Hepatocyte (in vitro differentiated cells): ENCODE results near the gene NME7. TPM values are rescaled to one million over a fixed set of nuclear protein-coding genes. Genes with fewer than 3 reads are reported as not detected.
"Not testable (repeated sequence)": the region's sequence is repeated elsewhere in the genome, so short reads cannot be mapped to it uniquely, and the experiment has no call there.

Experiments
- DNase-seq: peaks from one replicate; pipeline ENCODE4 v3.0.0-alpha.2; 2016; ENCODE audit warnings: low spot score
- H2AFZ ChIP-seq: fragments of 200-600 bp; sonication (generic); 2 replicates; pipeline ENCODE4 v1.6.0; 2016; ENCODE audit warnings: antibody characterized with exemption, mild to moderate bottlenecking
- H3K27ac ChIP-seq: fragments of 200-600 bp; sonication (generic); 2 replicates; pipeline ENCODE4 v1.5.1; 2016; ENCODE audit warnings: mild to moderate bottlenecking
- H3K27me3 ChIP-seq: fragments of 200-600 bp; sonication (generic); 2 replicates; pipeline ENCODE4 v1.6.1; 2016
- H3K36me3 ChIP-seq: fragments of 200-600 bp; sonication (generic); replicated peaks from 2 replicates; pipeline ENCODE4 v1.5.1; 2016; ENCODE audit warnings: low read depth; ENCODE audit not compliant: insufficient read depth
- H3K4me1 ChIP-seq: fragments of 200-600 bp; sonication (generic); 2 replicates; pipeline ENCODE4 v1.5.1; 2016; ENCODE audit warnings: mild to moderate bottlenecking, moderate library complexity; ENCODE audit not compliant: insufficient read depth
- H3K4me2 ChIP-seq: fragments of 200-600 bp; sonication (generic); 2 replicates; pipeline ENCODE4 v1.6.0; 2016
- H3K4me3 ChIP-seq: fragments of 200-600 bp; sonication (generic); 2 replicates; pipeline ENCODE4 v1.5.1; 2016; ENCODE audit warnings: mild to moderate bottlenecking
- H3K79me2 ChIP-seq: fragments of 200-600 bp; sonication (generic); 2 replicates; pipeline ENCODE4 v1.6.0; 2017; ENCODE audit warnings: mild to moderate bottlenecking
- H3K9me2 ChIP-seq: fragments of 200-600 bp; sonication (generic); replicated peaks from 2 replicates; pipeline ENCODE4 v1.6.0; 2017; ENCODE audit warnings: mild to moderate bottlenecking; ENCODE audit not compliant: insufficient read depth
- H3K9me3 ChIP-seq: fragments of 200-600 bp; sonication (generic); 2 replicates; pipeline ENCODE4 v1.5.1; 2016; ENCODE audit warnings: low read depth, mild to moderate bottlenecking
- H4K20me1 ChIP-seq: fragments of 200-600 bp; sonication (generic); 2 replicates; pipeline ENCODE4 v1.6.0; 2016; ENCODE audit warnings: mild to moderate bottlenecking; ENCODE audit not compliant: insufficient read depth, poor library complexity, severe bottlenecking
- EZH2 ChIP-seq: fragments of 200-600 bp; sonication (generic); IDR thresholded peaks from 2 replicates; pipeline ENCODE4 v1.6.1; 2016; ENCODE audit warnings: antibody characterized with exemption, mild to moderate bottlenecking, borderline replicate concordance
- EZH2phosphoT487 ChIP-seq: fragments of 200-600 bp; sonication (generic); IDR thresholded peaks from one replicate; pipeline ENCODE4 v1.6.1; 2018; ENCODE audit warnings: antibody characterized with exemption, mild to moderate bottlenecking, low read depth, moderate library complexity; ENCODE audit not compliant: unreplicated experiment, severe bottlenecking
- WGBS: methylation state at CpG from one replicate; pipeline ENCODE4 v1.1.6; 2016; ENCODE audit warnings: low lambda C conversion rate; ENCODE audit errors: missing lambda C conversion rate; 5-methylcytosine and 5-hydroxymethylcytosine counted together
- polyA plus RNA-seq: library from polyadenylated mRNA; unstranded; fragments of >200 nt; fragmentation: Nextera tagmentation; extraction: Ambion mirVana; gene quantifications from 2 replicates; pipeline ENCODE4 v1.2.1, GENCODE V29; 2016
- total RNA-seq: library from RNA; depleted of rRNA; stranded (reverse); fragments of >200 nt; gene quantifications from 2 replicates; pipeline ENCODE4 v1.2.3, GENCODE V29; 2014
- TF ChIP-seq, protein P1 (sequence below): fragments of 200-600 bp; sonication (generic); IDR thresholded peaks from 2 replicates; pipeline ENCODE4 v1.5.1; 2016; ENCODE audit warnings: antibody characterized with exemption, mild to moderate bottlenecking; ENCODE audit not compliant: poor library complexity

The NME7 gene
- total and polyA plus RNA-seq, 2 experiments from 2014 or later = 13.7 to 76.5 TPM

DNA sequence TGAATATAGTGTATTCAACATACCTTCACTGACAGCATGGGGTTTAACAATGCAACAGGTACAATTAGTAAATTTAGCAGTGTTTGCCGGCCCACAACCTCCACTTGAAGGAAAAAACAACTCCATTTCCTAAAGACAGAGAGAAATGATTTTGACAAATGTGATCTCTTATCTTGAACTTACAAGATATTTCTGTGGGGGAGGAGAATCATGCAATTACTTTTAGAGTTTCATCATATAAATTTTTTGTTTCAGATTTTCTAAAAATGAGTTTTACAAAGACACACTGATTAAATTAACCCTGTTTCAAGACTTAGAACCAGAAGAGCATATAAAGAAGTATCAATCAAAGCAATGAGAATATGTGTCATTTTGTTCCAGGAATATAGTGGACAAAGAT is 80.3 kb downstream of the NME7 start:
- H3K9me3 ChIP-seq = no peaks in the 10 kb centered on the region
- H3K36me3 ChIP-seq = no peaks in the 10 kb centered on the region
- TF ChIP-seq EZH2 (no peak), EZH2phosphoT487 (no peak)
- TF ChIP-seq, protein P1, sequence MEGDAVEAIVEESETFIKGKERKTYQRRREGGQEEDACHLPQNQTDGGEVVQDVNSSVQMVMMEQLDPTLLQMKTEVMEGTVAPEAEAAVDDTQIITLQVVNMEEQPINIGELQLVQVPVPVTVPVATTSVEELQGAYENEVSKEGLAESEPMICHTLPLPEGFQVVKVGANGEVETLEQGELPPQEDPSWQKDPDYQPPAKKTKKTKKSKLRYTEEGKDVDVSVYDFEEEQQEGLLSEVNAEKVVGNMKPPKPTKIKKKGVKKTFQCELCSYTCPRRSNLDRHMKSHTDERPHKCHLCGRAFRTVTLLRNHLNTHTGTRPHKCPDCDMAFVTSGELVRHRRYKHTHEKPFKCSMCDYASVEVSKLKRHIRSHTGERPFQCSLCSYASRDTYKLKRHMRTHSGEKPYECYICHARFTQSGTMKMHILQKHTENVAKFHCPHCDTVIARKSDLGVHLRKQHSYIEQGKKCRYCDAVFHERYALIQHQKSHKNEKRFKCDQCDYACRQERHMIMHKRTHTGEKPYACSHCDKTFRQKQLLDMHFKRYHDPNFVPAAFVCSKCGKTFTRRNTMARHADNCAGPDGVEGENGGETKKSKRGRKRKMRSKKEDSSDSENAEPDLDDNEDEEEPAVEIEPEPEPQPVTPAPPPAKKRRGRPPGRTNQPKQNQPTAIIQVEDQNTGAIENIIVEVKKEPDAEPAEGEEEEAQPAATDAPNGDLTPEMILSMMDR = no peak
- H3K4me2 ChIP-seq = no peak overlapping the region
- no peaks in the 10 kb centered on the region for H3K79me2 ChIP-seq
- H3K9me2 ChIP-seq = no peaks in the 10 kb centered on the region
- H2AFZ ChIP-seq = no peak overlapping the region
- no peaks in the 10 kb centered on the region for H4K20me1 ChIP-seq
- H3K27me3 ChIP-seq = no peaks in the 10 kb centered on the region
- WGBS = 70% methylated on average over 1 of the region's 1 CpG
- no peak for DNase-seq
- H3K4me1 ChIP-seq = no peaks in the 10 kb centered on the region
- H3K27ac ChIP-seq = no peak overlapping the region
- no peak overlapping the region for H3K4me3 ChIP-seq

DNA sequence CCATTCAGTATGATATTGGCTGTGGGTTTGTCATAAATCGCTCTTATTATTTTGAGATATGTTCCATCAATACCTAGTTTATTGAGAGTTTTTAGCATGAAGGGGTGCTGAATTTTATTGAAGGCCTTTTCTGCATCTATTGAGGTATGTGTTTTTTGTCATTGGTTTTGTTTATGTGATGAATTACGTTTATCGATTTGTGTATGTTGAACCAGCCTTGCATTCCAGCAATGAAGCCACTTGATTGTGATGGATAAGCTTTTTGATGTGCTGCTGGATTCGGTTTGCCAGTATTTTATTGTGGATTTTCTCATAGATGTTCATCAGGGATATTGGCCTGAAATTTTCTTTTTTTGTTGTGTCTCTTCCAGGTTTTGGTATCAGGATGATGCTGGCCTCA is 86.0 kb downstream of the NME7 start:
- H3K4me2 ChIP-seq, H3K9me3 ChIP-seq, H3K4me3 ChIP-seq, H3K36me3 ChIP-seq, DNase-seq, H2AFZ ChIP-seq, H4K20me1 ChIP-seq, H3K27ac ChIP-seq, H3K79me2 ChIP-seq, H3K4me1 ChIP-seq, H3K27me3 ChIP-seq, H3K9me2 ChIP-seq: not testable (repeated sequence)
- WGBS = 97% methylated on average over 4 of the region's 4 CpGs

DNA sequence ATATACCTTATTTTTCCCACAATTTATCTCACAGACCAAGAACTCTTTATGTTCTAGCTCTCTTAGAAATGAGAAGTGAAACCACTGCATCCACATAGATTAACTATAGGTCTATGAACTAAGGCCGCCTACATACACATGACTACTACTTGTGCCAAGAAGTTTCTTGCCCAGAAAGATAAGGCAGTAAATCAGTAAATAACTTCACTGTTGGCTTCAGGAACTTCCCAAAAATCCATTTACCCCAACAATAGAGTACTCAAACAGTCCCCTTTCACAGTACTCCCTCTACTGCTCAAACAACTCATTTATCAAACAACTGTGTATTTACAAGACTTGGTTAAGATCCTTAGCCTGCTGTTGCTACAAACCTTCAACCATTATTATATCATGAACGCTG is 96.5 kb downstream of the NME7 start:
- TF ChIP-seq EZH2phosphoT487 = no peak
- TF ChIP-seq, protein P1 = peak; percentile 30
- Histone ChIP-seq H3K79me2 (no peaks in the 10 kb centered on the region), H3K27me3 (no peaks in the 10 kb centered on the region), H3K9me2 (no peaks in the 10 kb centered on the region), H3K27ac (no peak overlapping the region), H4K20me1 (no peaks in the 10 kb centered on the region), H2AFZ (no peak overlapping the region), H3K4me3 (no peak overlapping the region), H3K36me3 (no peaks in the 10 kb centered on the region), H3K9me3 (no peaks in the 10 kb centered on the region), H3K4me1 (no peaks in the 10 kb centered on the region), H3K4me2 (peak overlapping the region; percentile 23)
- DNase-seq = peak; percentile 5
- WGBS = 81% methylated on average over 2 of the region's 2 CpGs

DNA sequence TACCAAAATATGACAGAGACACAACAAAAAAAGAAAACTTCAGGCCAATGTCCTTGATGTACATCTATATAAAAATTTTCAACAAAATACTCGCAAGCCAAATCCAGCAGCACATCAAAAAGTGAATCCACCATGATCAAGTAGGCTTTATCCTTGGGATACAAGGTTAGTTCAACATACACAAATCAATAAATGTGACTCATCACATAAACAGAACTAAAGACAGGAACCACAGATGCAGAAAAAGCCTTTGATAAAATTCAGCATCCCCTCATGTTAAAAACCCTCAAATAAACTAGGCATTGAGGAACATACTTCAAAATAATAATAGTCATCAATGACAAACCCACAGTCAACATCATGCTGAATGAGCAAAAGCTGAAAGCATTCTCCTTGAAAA is 101.5 kb downstream of the NME7 start:
- no peak for DNase-seq
- no peaks in the 10 kb centered on the region for H3K4me1 ChIP-seq
- H3K4me3 ChIP-seq = no peak overlapping the region
- H3K4me2 ChIP-seq = no peak overlapping the region
- H2AFZ ChIP-seq = no peak overlapping the region
- H3K79me2 ChIP-seq = no peaks in the 10 kb centered on the region
- no peaks in the 10 kb centered on the region for H4K20me1 ChIP-seq
- H3K36me3 ChIP-seq = no peaks in the 10 kb centered on the region
- no peaks in the 10 kb centered on the region for H3K9me2 ChIP-seq
- no peaks in the 10 kb centered on the region for H3K27me3 ChIP-seq
- 100% methylated on average over 1 of the region's 1 CpG for WGBS
- TF ChIP-seq, protein P1 = no peak
- TF ChIP-seq EZH2phosphoT487 (no peak), EZH2 (no peak)
- H3K9me3 ChIP-seq = peaks cover 8% of the 10 kb centered on the region
- H3K27ac ChIP-seq = no peak overlapping the region
